Omental fat pad (tissue), 4 donors: Measurements from ENCODE around the gene GCNT3. TPM values are rescaled to one million over a fixed set of nuclear protein-coding genes. Genes with fewer than 3 reads are reported as not detected.

Experiments
- ATAC-seq: fragments of 150-250 bp; one replicate; pipeline ENCODE4 v1.9.1; 2016; ENCODE audit warnings: mild to moderate bottlenecking, moderate library complexity; ENCODE audit not compliant: low FRiP score
- DNase-seq: peaks from one replicate; pipeline ENCODE4 v3.0.0-alpha.2; 2019; ENCODE audit warnings: low spot score
- total RNA-seq, 4 donors: library from RNA; depleted of rRNA; stranded (reverse); fragments of >200 nt; gene quantifications; one replicate each; pipeline ENCODE4 v1.1.0, GENCODE V29; 2016
- TF ChIP-seq, protein P1 (sequence below), 3 donors: fragments of 450-650 bp; IDR thresholded peaks; one replicate each; pipeline ENCODE4 v1.5.1; 2016 to 2017; ENCODE audit warnings: antibody characterized with exemption in 3 of 3, mild to moderate bottlenecking in 3 of 3, moderate library complexity in 2 of 3

The GCNT3 gene
- total RNA-seq, 4 donors from 2014 or later = not detected

GRCh38 chr15:59595434-59595915, 16.1 kb upstream of the GCNT3 start:
- ATAC-seq (no peak), DNase-seq (no peak)
- TF ChIP-seq, protein P1, sequence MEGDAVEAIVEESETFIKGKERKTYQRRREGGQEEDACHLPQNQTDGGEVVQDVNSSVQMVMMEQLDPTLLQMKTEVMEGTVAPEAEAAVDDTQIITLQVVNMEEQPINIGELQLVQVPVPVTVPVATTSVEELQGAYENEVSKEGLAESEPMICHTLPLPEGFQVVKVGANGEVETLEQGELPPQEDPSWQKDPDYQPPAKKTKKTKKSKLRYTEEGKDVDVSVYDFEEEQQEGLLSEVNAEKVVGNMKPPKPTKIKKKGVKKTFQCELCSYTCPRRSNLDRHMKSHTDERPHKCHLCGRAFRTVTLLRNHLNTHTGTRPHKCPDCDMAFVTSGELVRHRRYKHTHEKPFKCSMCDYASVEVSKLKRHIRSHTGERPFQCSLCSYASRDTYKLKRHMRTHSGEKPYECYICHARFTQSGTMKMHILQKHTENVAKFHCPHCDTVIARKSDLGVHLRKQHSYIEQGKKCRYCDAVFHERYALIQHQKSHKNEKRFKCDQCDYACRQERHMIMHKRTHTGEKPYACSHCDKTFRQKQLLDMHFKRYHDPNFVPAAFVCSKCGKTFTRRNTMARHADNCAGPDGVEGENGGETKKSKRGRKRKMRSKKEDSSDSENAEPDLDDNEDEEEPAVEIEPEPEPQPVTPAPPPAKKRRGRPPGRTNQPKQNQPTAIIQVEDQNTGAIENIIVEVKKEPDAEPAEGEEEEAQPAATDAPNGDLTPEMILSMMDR (IDR thresholded peaks at IDR 0.05) = no peak

- DNase-seq (no peak), ATAC-seq (no peak)
- TF ChIP-seq, protein P1 (IDR thresholded peaks at IDR 0.05) = no peak
Observed at GRCh38 chr15:59596640-59597039, 14.9 kb upstream of the GCNT3 start.

- ATAC-seq (no peak), DNase-seq (no peak)
- TF ChIP-seq, protein P1 (IDR thresholded peaks at IDR 0.05) = no peak
Observed at GRCh38 chr15:59598461-59598860, 13.1 kb upstream of the GCNT3 start.

- no peak for ATAC-seq
- TF ChIP-seq, protein P1 (IDR thresholded peaks at IDR 0.05) = no peak
Observed at GRCh38 chr15:59605994-59606393, 5.6 kb upstream of the GCNT3 start.

DNA sequence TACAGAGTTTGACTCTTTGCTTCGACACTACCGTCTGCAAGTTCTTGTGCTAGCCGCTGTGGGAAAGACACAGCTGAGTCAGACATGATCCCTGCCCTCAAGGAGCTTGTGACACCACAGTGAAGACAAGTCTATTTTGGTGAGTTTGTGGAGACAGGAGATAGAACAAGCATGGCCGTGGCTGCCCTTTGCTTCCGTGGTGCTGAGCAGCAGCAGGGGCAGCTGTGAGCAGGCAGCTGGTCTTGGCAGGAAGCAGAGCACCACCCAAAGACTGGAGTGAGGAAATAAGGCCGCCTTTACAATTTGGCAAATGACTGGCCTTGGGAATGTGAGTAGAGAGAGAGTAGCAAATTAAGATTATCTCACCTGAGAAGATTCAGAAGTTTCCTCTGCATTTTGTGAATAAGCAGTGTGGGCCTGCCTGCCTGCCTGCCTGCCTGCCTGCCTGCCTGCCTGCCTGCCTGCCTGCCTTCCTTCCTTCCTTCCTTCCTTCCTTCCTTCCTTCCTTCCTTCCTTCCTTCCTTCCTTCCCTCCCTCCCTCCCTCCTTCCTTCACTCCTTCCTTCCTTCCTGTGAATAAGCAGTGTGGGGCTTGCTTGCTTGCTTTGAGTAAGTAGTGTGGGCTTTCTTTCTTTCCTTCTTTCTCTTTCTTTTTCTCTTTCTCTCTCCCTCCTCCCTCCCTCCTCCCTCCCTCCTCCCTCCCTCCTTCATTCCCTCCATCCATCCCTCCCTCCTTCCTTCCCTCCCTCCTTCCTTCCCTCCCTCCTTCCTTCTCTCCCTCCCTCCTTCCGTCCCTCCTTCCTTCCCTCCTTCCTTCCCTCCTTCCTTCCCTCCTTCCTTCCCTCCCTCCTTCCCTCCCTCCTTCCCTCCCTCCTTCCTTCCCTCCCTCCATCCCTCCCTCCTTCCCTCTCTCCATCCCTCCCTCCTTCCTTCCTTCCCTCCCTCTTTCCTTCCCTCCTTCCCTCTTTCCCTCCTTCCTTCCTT, 1.6 kb upstream of the GCNT3 start:
- TF ChIP-seq, protein P1 (IDR thresholded peaks at IDR 0.05) = no peak
- ATAC-seq (no peak), DNase-seq (no peak)

More at GRCh38 chr15:59605994-59606393, 5.6 kb upstream of the GCNT3 start:
- no peak for DNase-seq

DNA sequence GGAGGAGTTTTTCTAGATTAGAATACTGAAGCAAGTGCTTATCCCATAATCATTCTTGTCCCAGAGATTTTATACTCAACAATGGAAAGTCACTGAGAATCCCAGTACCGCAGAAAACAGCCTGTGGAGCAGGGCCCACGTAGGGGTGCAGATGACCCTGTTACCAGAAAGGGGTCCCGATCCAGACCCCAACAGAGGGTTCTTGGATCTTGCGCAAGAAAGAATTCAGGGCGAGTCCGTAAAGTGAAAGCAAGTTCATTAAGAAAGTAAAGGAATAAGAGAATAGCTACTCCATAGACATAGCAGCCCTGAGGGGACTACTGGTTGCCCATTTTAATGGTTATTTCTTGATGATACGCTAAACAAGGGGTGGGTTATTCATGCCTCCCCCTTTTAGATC, 2.6 kb downstream of the GCNT3 start:
- no peak for DNase-seq
- TF ChIP-seq, protein P1 (IDR thresholded peaks at IDR 0.05) = no peak
- ATAC-seq = no peak
